ENCODE results near the gene PFKFB1. TPM values are rescaled to one million over a fixed set of nuclear protein-coding genes. Genes with fewer than 3 reads are reported as not detected.

Gene PFKFB1
- total RNA-seq (1 to 10 TPM in 1 of 9 donors, under 1 TPM in 5, not detected in 3; 0.14 to 1.2 (median 0.31) TPM), polyA plus RNA-seq (under 1 TPM; 0.11 to 0.19 TPM)
- long read RNA-seq, donor 1 = 0 reads
- long read RNA-seq, donor 2 = 0 reads
- long read RNA-seq, donor 3 = 0 reads

DNA sequence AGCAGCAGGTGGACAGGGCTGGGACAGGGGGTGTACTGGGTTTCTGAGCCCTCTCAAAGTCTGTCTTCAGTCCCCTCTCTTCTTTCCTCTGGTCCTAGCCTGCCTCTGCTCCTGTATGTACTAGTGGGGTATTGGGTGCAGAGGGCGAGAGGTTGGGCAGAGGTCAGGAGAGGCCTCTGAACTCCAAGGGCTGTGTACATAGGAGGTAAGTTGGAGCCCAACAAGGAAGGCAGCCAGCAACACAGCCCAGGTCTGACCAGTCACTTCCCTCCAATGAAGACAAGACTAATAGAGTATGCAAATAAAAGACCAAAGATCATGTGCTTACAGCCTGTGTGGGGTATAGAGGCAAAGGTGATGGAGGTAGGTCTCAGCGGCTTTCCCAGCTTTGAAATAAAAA lies at the start of gene PFKFB1:
Gene PFKFB1 (minus strand): TSS at position 90 of the 400 bp plus-strand sequence. CDS start 181 bp downstream, outside the sequence.
- Histone ChIP-seq H3K27ac (no peak within 1 kb of the TSS), H3K36me3 (no peaks in the 10 kb centered on the region), H3K27me3 (no peaks in the 10 kb centered on the region), H3K4me1 (peaks cover 0 to 2% (median 0%) of the 10 kb centered on the region in 12 donors), H3K4me3 (no peak within 1 kb of the TSS), H3K9me3 (no peaks in the 10 kb centered on the region)
- WGBS, 4 donors = 72 to 98% (median 87%) methylated on average over 2 of the region's 2 CpGs
- DNase-seq (no peak), ATAC-seq (no peak)
- intact Hi-C loops (cut with DNase I) = no loop called here
- TF ChIP-seq, protein P1, sequence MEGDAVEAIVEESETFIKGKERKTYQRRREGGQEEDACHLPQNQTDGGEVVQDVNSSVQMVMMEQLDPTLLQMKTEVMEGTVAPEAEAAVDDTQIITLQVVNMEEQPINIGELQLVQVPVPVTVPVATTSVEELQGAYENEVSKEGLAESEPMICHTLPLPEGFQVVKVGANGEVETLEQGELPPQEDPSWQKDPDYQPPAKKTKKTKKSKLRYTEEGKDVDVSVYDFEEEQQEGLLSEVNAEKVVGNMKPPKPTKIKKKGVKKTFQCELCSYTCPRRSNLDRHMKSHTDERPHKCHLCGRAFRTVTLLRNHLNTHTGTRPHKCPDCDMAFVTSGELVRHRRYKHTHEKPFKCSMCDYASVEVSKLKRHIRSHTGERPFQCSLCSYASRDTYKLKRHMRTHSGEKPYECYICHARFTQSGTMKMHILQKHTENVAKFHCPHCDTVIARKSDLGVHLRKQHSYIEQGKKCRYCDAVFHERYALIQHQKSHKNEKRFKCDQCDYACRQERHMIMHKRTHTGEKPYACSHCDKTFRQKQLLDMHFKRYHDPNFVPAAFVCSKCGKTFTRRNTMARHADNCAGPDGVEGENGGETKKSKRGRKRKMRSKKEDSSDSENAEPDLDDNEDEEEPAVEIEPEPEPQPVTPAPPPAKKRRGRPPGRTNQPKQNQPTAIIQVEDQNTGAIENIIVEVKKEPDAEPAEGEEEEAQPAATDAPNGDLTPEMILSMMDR (IDR thresholded peaks at IDR 0.05) = no peak
- no peak for TF ChIP-seq POLR2A (IDR thresholded peaks at IDR 0.05)

DNA sequence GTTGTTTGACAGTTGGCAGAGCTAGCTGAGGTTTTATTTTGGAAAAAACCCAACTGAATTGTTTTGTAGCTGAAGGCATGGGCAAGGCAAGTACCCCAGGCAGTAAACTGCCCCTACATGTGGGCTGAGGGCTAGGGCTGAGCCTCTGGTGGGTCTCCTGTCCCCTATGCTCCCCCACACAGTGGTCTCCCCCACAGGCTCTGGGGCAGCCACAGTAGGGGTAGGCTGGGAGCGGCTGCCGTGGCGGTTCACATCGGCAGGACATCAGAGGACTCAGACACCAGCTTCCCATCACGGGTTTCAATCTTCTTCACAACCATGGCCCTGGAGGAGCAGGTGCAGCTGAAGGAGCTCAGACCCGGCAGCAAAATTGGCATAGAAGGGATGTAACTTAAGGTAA lies 47.5 kb upstream of the PFKFB1 start:
- H3K36me3 ChIP-seq = no peaks in the 10 kb centered on the region
- H3K4me1 ChIP-seq = no peaks in the 10 kb centered on the region
- no peak overlapping the region for H3K4me3 ChIP-seq
- DNase-seq (no peak), ATAC-seq (no peak)
- H3K9me3 ChIP-seq = no peaks in the 10 kb centered on the region
- no peak overlapping the region for H3K27ac ChIP-seq
- 76 to 100% (median 97%) methylated on average over 6 of the region's 6 CpGs for WGBS, 4 donors
- TF ChIP-seq, protein P1 (IDR thresholded peaks at IDR 0.05) = no peak
- no peak for TF ChIP-seq POLR2A (IDR thresholded peaks at IDR 0.05)
- intact Hi-C loops (cut with DNase I) = no loop called here
- H3K27me3 ChIP-seq = no peaks in the 10 kb centered on the region

DNA sequence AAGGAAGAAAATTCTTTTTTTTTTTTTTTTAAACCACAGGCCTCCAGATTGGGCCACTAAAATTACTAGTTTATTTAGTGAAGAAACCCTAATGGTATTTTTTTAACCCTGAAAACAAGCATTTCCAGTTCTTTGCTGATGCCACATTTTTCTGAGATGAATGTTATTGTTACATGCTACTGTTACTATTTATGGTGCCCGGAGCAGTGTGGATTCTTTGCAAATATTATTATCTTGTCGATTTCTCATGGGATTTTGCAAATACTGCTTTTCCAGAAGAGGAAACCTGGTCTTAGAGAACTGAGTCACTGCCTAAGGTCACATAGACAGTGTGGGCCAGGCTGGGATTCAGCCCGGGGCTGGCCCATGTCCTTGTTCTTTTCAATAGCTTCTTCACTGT lies 45.5 kb upstream of the PFKFB1 start:
- Histone ChIP-seq H3K4me1 (no peaks in the 10 kb centered on the region), H3K4me3 (no peak overlapping the region), H3K36me3 (no peaks in the 10 kb centered on the region), H3K9me3 (peaks cover 0 to 5% (median 0%) of the 10 kb centered on the region in 12 donors), H3K27ac (no peak overlapping the region), H3K27me3 (no peaks in the 10 kb centered on the region)
- 70 to 78% (median 71%) methylated on average over 3 of the region's 3 CpGs for WGBS, 4 donors
- TF ChIP-seq, protein P1 (IDR thresholded peaks at IDR 0.05) = no peak
- no peak for TF ChIP-seq POLR2A (IDR thresholded peaks at IDR 0.05)
- DNase-seq = no peak
- intact Hi-C loops (cut with DNase I) = no loop called here
- ATAC-seq = no peak

DNA sequence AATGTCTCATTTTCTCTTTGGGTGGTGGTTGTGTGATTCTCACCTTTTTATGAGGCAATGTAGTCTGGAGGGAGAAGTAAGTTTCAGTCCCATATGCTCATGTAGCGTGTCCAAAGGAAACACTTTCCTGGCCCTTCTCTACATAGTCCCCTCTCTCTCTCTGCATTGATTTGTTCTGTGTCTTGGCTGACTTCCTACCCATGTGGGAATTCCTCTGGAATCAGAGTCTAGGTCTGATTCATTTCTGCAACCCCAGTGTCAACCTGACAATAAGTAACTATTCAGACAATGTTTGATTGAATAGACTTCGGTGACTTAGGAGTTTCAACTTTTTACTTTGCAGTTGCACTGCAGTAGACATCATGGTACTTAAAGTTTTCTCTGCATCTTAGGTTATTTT lies 39.4 kb upstream of the PFKFB1 start:
- Histone ChIP-seq H3K36me3 (no peaks in the 10 kb centered on the region), H3K4me3 (no peak overlapping the region), H3K4me1 (no peaks in the 10 kb centered on the region), H3K27me3 (peaks cover 0 to 7% (median 0%) of the 10 kb centered on the region in 9 donors), H3K9me3 (peaks cover 0 to 5% (median 0%) of the 10 kb centered on the region in 12 donors), H3K27ac (no peak overlapping the region)
- 67 to 76% (median 70%) methylated on average over 2 of the region's 2 CpGs for WGBS, 4 donors
- DNase-seq = no peak
- ATAC-seq = no peak
- TF ChIP-seq POLR2A (IDR thresholded peaks at IDR 0.05) = no peak
- TF ChIP-seq, protein P1 (IDR thresholded peaks at IDR 0.05) = no peak
- intact Hi-C loops (cut with DNase I) = no loop called here
